Nephron progenitor cell (in vitro differentiated cells): Measurements from ENCODE around the gene IRF6.

Source experiments
- DNase-seq: peaks from one replicate; pipeline ENCODE4 v3.0.0; 2021
- H3K27ac Mint-ChIP-seq: 2 replicates; pipeline ENCODE4 v1.8.0; 2021; ENCODE audit warnings: mild to moderate bottlenecking, moderate library complexity, mixed read lengths
- H3K27me3 Mint-ChIP-seq: 2 replicates; pipeline ENCODE4 v1.8.0; 2021; ENCODE audit warnings: mild to moderate bottlenecking, low read depth, mixed read lengths; ENCODE audit not compliant: poor library complexity
- H3K36me3 Mint-ChIP-seq: 2 replicates; pipeline ENCODE4 v1.8.0; 2021; ENCODE audit warnings: low read depth, mixed read lengths
- H3K4me1 Mint-ChIP-seq: 2 replicates; pipeline ENCODE4 v1.8.0; 2021; ENCODE audit warnings: mixed read lengths
- H3K4me3 Mint-ChIP-seq: 2 replicates; pipeline ENCODE4 v1.8.0; 2021; ENCODE audit warnings: mild to moderate bottlenecking, moderate library complexity, mixed read lengths
- H3K9me3 Mint-ChIP-seq: 2 replicates; pipeline ENCODE4 v1.8.0; 2021; ENCODE audit warnings: mild to moderate bottlenecking, moderate library complexity, mixed read lengths
- CTCF ChIP-seq: fragments of 200-600 bp; sonication (generic); IDR thresholded peaks from 2 replicates; pipeline ENCODE4 v1.5.0; 2021; ENCODE audit warnings: antibody characterized with exemption

IRF6 gene

GRCh38 chr1:209791920-209792319 is 14.0 kb downstream of the IRF6 start:
- TF ChIP-seq CTCF: no peak
- no peak for DNase-seq
- no peaks in the 10 kb centered on the region for H3K36me3 Mint-ChIP-seq
- H3K4me3 Mint-ChIP-seq: no peak overlapping the region
- no peaks in the 10 kb centered on the region for H3K9me3 Mint-ChIP-seq
- no peaks in the 10 kb centered on the region for H3K4me1 Mint-ChIP-seq
- H3K27me3 Mint-ChIP-seq: peaks cover 71% of the 10 kb centered on the region
- no peak overlapping the region for H3K27ac Mint-ChIP-seq

- TF ChIP-seq CTCF: no peak
- H3K36me3 Mint-ChIP-seq: peaks cover under 1% of the 10 kb centered on the region
- peaks cover 5% of the 10 kb centered on the region for H3K9me3 Mint-ChIP-seq
- peaks cover 81% of the 10 kb centered on the region for H3K27me3 Mint-ChIP-seq
- H3K27ac Mint-ChIP-seq: no peak overlapping the region
- no peaks in the 10 kb centered on the region for H3K4me1 Mint-ChIP-seq
- no peak overlapping the region for H3K4me3 Mint-ChIP-seq
- no peak for DNase-seq
Measured at GRCh38 chr1:209790286-209791193, 15.4 kb downstream of the IRF6 start.

GRCh38 chr1:209789245-209789644 is 16.7 kb downstream of the IRF6 start:
- TF ChIP-seq CTCF: no peak
- Mint-ChIP-seq H3K36me3 (peaks cover 9% of the 10 kb centered on the region), H3K4me3 (no peak overlapping the region), H3K27ac (no peak overlapping the region), H3K4me1 (peaks cover 6% of the 10 kb centered on the region), H3K27me3 (peaks cover 89% of the 10 kb centered on the region), H3K9me3 (peaks cover 15% of the 10 kb centered on the region)
- DNase-seq: no peak

- Mint-ChIP-seq H3K4me3 (no peak overlapping the region), H3K9me3 (peaks cover 15% of the 10 kb centered on the region), H3K27ac (no peak overlapping the region), H3K4me1 (peaks cover 17% of the 10 kb centered on the region), H3K36me3 (peaks cover 13% of the 10 kb centered on the region), H3K27me3 (peaks cover 82% of the 10 kb centered on the region)
- TF ChIP-seq CTCF: no peak
- DNase-seq: no peak
Measured at GRCh38 chr1:209787551-209787950, 18.4 kb downstream of the IRF6 start.

GRCh38 chr1:209786146-209786545 is 19.8 kb downstream of the IRF6 start:
- H3K4me1 Mint-ChIP-seq: peaks cover 17% of the 10 kb centered on the region
- H3K4me3 Mint-ChIP-seq: no peak overlapping the region
- peaks cover 22% of the 10 kb centered on the region for H3K36me3 Mint-ChIP-seq
- no peak for DNase-seq
- no peak for TF ChIP-seq CTCF
- no peak overlapping the region for H3K27ac Mint-ChIP-seq
- H3K27me3 Mint-ChIP-seq: peaks cover 74% of the 10 kb centered on the region
- H3K9me3 Mint-ChIP-seq: peaks cover 15% of the 10 kb centered on the region

- no peak overlapping the region for H3K4me3 Mint-ChIP-seq
- peaks cover 69% of the 10 kb centered on the region for H3K27me3 Mint-ChIP-seq
- no peak for TF ChIP-seq CTCF
- no peak for DNase-seq
- H3K27ac Mint-ChIP-seq: no peak overlapping the region
- H3K9me3 Mint-ChIP-seq: peaks cover 15% of the 10 kb centered on the region
- H3K4me1 Mint-ChIP-seq: peaks cover 17% of the 10 kb centered on the region
- peaks cover 22% of the 10 kb centered on the region for H3K36me3 Mint-ChIP-seq
Measured at GRCh38 chr1:209785592-209785991, 20.4 kb downstream of the IRF6 start.
